Measurements from ENCODE around the gene ACSL4. TPM values are rescaled to one million over a fixed set of nuclear protein-coding genes. Genes with fewer than 3 reads are reported as not detected.
A peak's percentile ranks its signal among the peaks of the same experiment; 100 is the strongest.

ACSL4 gene
- total and polyA plus RNA-seq, 9 of the 15 experiments (the other 6 are each of a cell fraction or from before 2014, with no cell fraction given): 9.8 to 35.1 (median 25.5) TPM

DNA sequence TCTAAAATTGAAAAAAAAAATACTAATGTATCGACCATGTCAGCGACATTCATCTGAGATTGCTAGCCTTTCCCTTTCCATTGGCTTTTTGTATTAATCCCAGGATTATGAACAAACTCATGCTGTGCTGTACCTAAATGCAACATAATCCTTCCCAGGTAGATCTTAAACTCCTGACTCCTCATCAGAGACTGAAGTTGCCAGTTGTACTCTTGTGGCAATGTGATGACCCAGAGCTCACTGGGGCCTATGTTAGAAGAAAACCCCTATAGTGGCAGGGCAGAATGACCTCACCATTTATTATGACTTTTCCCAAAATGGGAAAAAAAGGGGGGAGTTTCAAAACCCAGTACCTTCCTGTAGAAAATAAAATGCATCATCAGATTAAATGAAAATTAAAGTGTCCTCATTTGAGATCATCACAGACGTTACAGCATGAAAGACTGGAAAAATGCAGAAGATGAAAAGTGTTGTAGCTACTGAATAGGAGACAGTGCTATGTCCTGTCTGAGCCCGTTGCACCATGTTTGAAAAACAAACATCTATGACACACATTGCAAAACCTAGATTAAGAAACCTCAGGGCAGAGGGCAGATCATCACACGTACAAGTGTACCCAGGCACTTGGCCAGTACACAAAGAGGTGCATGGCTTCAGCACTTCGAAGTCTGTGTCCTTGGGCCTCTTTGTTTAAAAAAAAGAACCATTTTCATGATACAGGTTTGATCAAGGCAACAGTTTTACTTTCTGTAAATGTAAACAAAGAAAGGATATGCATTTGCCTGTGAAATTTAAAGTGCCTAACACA lies 6.8 kb upstream of the ACSL4 start:
- Histone ChIP-seq H3K79me2 (ENCODE audit: control insufficient read depth, insufficient read depth, low read length) (no peaks in the 10 kb centered on the region), H3K9me3 (replicated peaks; ENCODE audit: control insufficient read depth, insufficient read depth, low read depth, low read length) (no peaks in the 10 kb centered on the region), H3K4me2 (ENCODE audit: insufficient read depth, low read length) (peak overlapping the region; percentile 28), H3K27ac (ENCODE audit: extremely low read depth, low read depth, low read length) (peak overlapping the region; percentile 18; the same call in 1 of the 3 replicates), H2AFZ (ENCODE audit: low read depth, low read length) (peak overlapping the region; percentile 81), H3K9ac (ENCODE audit: insufficient read depth in 1 of 2, low read depth in 2 of 2, low read length in 2 of 2) (no peak overlapping the region), H3K9me1 (ENCODE audit: control insufficient read depth, insufficient read depth, low read length) (no peaks in the 10 kb centered on the region), H4K20me1 (replicated peaks; ENCODE audit: control insufficient read depth, insufficient read depth, low read length) (no peaks in the 10 kb centered on the region), H3K27me3 (ENCODE audit: control insufficient read depth in 2 of 2, insufficient read depth in 2 of 2, low read length in 2 of 2) (no peaks in the 10 kb centered on the region), H3K4me3 (no peak overlapping the region), H3K36me3 (ENCODE audit: control insufficient read depth, insufficient read depth, low read length) (no peaks in the 10 kb centered on the region), H3K4me1 (replicated peaks in 1 of 2; ENCODE audit: control insufficient read depth in 2 of 2, insufficient read depth in 2 of 2, low read length in 2 of 2) (peaks cover 0 to 9% of the 10 kb centered on the region in 2 experiments; a peak in 2 of 5 replicates)
- ChIA-PET CTCF (ENCODE audit: low intra/inter-chr PET ratio) (no interaction called here), POLR2A (no interaction called here)
- WGBS (ENCODE audit: insufficient coverage, low coverage, missing lambda C conversion rate): 31% methylated on average over 6 of the region's 6 CpGs
- intact Hi-C loops (cut with micrococcal nuclease): no loop called here
- ATAC-seq (peak; percentile 69), FAIRE-seq (peak; percentile 54), DNase-seq (ENCODE audit: extremely low read depth in 1 of 4, low spot score in 3 of 4) (peak in 2 of 4 experiments; percentile 11 to 28)
- in situ Hi-C loops (cut with MboI): no loop called here
- no TSS peak for BruUV-seq (replicated peaks)
- TF ChIP-seq SMARCB1 (IDR thresholded peaks at IDR 0.05; ENCODE audit: insufficient read length, low read depth) (no peak), EP300 (IDR thresholded peaks at IDR 0.05; ENCODE audit: low read length) (peak; percentile 4; the same call in 1 of the 2 replicates), CBFA2T3 (IDR thresholded peaks at IDR 0.05) (peak; percentile 19; the same call in 1 of the 2 replicates), ZBED1 (IDR thresholded peaks at IDR 0.05) (no peak), FOXA3 (CRISPR knock-in tag; conservative IDR thresholded peaks at IDR 0.05 in 1 of 2, IDR thresholded peaks at IDR 0.05 in 1 of 2) (0 out of 4 replicates have a peak, but pooled peaks of 1 of the 2 experiments have one; percentile 15), ATF7 (IDR thresholded peaks at IDR 0.05) (0 out of 2 replicates have a peak, but pooled peaks have one; percentile 17), L3MBTL2 (IDR thresholded peaks at IDR 0.05) (peak; percentile 54; the same call in 1 of the 2 replicates), ATF1 (CRISPR knock-in tag; IDR thresholded peaks at IDR 0.05) (no peak), ATF1 (tag; IDR thresholded peaks at IDR 0.05) (no peak)
- TF ChIP-seq, protein P1, sequence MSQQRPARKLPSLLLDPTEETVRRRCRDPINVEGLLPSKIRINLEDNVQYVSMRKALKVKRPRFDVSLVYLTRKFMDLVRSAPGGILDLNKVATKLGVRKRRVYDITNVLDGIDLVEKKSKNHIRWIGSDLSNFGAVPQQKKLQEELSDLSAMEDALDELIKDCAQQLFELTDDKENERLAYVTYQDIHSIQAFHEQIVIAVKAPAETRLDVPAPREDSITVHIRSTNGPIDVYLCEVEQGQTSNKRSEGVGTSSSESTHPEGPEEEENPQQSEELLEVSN (IDR thresholded peaks at IDR 0.05; ENCODE audit: borderline replicate concordance in 1 of 2, extremely low read depth in 1 of 2, insufficient read depth in 1 of 2, insufficient read length in 1 of 2, low read depth in 1 of 2, low read length in 1 of 2, poor library complexity in 1 of 2, severe bottlenecking in 1 of 2): peak in 1 of 2 experiments; percentile 33
